HepG2 (cell line): ENCODE measurements around the gene SBSN. TPM values are rescaled to one million over a fixed set of nuclear protein-coding genes. Genes with fewer than 3 reads are reported as not detected.
A peak's percentile ranks its signal among the peaks of the same experiment; 100 is the strongest.

Source experiments
- BCL6 ChIP-seq: IDR thresholded peaks from 2 replicates; pipeline ENCODE4 v1.6.1; 2016; ENCODE audit warnings: missing genetic modification reagents, missing compliant biosample characterization
- CCDC6 ChIP-seq: sonication (generic); formaldehyde crosslinking; IDR thresholded peaks from 2 replicates; pipeline ENCODE4 v1.8.1; 2022; ENCODE audit warnings: mild to moderate bottlenecking, missing genetic modification reagents, moderate library complexity
- ELF3 ChIP-seq: IDR thresholded peaks from 2 replicates; pipeline ENCODE4 v1.6.1; 2016; ENCODE audit warnings: missing genetic modification reagents, missing compliant biosample characterization
- KLF11 ChIP-seq: IDR thresholded peaks from 2 replicates; pipeline ENCODE4 v1.6.1; 2016; ENCODE audit warnings: missing compliant biosample characterization
- MEF2D ChIP-seq: sonication (generic); formaldehyde crosslinking; IDR thresholded peaks from 2 replicates; pipeline ENCODE4 v1.5.1; 2020; ENCODE audit warnings: mild to moderate bottlenecking, missing genetic modification reagents
- NFKB2 ChIP-seq: sonication (generic); formaldehyde crosslinking; IDR thresholded peaks from 2 replicates; pipeline ENCODE4 v1.4.0; 2020; ENCODE audit warnings: missing genetic modification reagents, borderline replicate concordance
- PPARG ChIP-seq: conservative IDR thresholded peaks from 2 replicates; pipeline ENCODE4 v1.6.1; 2016; ENCODE audit warnings: missing biosample characterization, missing genetic modification reagents
- WIZ ChIP-seq: sonication (generic); formaldehyde crosslinking; IDR thresholded peaks from 2 replicates; pipeline ENCODE4 v1.5.1; 2020; ENCODE audit warnings: mild to moderate bottlenecking, missing genetic modification reagents
- ZNF430 ChIP-seq: sonication (generic); formaldehyde crosslinking; IDR thresholded peaks from 2 replicates; pipeline ENCODE4 v1.9.0; 2021; ENCODE audit warnings: mild to moderate bottlenecking, missing genetic modification reagents
- ZNF543 ChIP-seq: sonication (generic); formaldehyde crosslinking; IDR thresholded peaks from 2 replicates; pipeline ENCODE4 v1.4.0; 2020; ENCODE audit warnings: mild to moderate bottlenecking, missing genetic modification reagents
- ZNF552 ChIP-seq: sonication (generic); formaldehyde crosslinking; IDR thresholded peaks from 2 replicates; pipeline ENCODE4 v1.9.0; 2022; ENCODE audit warnings: missing genetic modification reagents, mild to moderate bottlenecking, borderline replicate concordance
- ZNF616 ChIP-seq: sonication (generic); formaldehyde crosslinking; IDR thresholded peaks from 2 replicates; pipeline ENCODE4 v1.5.0; 2020; ENCODE audit warnings: low read depth, mild to moderate bottlenecking, missing genetic modification reagents
- ZSCAN9 ChIP-seq: IDR thresholded peaks from 2 replicates; pipeline ENCODE4 v1.6.1; 2016; ENCODE audit warnings: borderline replicate concordance
- polyA plus RNA-seq, 8 experiments: library from polyadenylated mRNA; depleted of rRNA in 3 of 8; stranded (reverse) in 7 of 8; unstranded in 1 of 8; fragments of >200 nt; fragmentation: Illumina TruSeq in 4 of 8; extraction: Trizol in 4 of 8; gene quantifications; 2 replicates each; pipeline versions ENCODE4 v1.2.1 to v1.2.3, GENCODE V29; 2011 to 2016; ENCODE audit warnings: low read depth in 4 of 8, missing spikeins in 1 of 8, mixed read lengths in 1 of 8; ENCODE audit not compliant: insufficient read depth in 1 of 8
- total RNA-seq, 5 experiments: library from RNA; depleted of rRNA; stranded (reverse); fragments of >200 nt; fragmentation: Illumina TruSeq; extraction: Trizol; gene quantifications; 2 replicates each; pipeline ENCODE4 v1.2.3, GENCODE V29; 2016; ENCODE audit warnings: low read depth in 1 of 5
- TF ChIP-seq, protein P1 (sequence below): sonication (generic); formaldehyde crosslinking; IDR thresholded peaks from 2 replicates; pipeline ENCODE4 v1.5.1; 2020; ENCODE audit warnings: mild to moderate bottlenecking, missing genetic modification reagents, moderate library complexity
- TF ChIP-seq, protein P2 (sequence below): fragments of 450-650 bp; IDR thresholded peaks from 2 replicates; pipeline ENCODE4 v1.6.1; 2017; ENCODE audit warnings: mild to moderate bottlenecking
- TF ChIP-seq, protein P3 (sequence below): sonication (generic); formaldehyde crosslinking; IDR thresholded peaks from 2 replicates; pipeline ENCODE4 v1.4.0; 2020; ENCODE audit warnings: low read depth, missing genetic modification reagents
- TF ChIP-seq, protein P4 (sequence below): sonication (generic); formaldehyde crosslinking; IDR thresholded peaks from 2 replicates; pipeline ENCODE4 v1.8.1; 2023; ENCODE audit warnings: mild to moderate bottlenecking, moderate library complexity, missing genetic modification reagents

SBSN gene
- total and polyA plus RNA-seq, 2 of the 13 experiments (the other 11 are each of a cell fraction or from before 2014, with no cell fraction given), result not detected

DNA sequence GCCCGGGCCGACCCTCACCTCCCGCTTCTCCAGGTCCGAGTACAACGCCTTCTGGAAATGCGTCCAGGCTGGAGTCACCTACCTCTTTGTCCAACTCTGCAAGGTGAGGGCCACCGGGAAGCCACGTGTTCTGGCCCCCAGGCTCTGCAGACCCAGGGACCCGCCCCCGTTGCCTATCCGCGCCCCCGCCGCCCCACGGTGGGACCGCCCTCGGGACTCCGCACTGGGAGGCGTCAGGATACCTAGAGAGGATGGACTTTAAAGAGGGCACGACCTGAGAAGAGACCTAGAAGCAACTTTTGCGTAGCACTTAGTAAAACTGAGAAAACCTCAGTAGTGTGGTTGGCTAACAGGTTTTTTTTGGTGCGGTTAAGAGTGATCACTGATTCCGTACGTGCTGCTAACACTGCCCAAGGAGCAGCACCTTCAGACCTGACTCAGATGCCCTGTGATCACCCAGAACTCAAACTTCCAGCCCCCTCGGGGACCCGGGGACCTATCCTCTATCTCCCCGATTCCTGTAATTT is 17.8 kb upstream of the SBSN start (continued):
- TF ChIP-seq, protein P1, sequence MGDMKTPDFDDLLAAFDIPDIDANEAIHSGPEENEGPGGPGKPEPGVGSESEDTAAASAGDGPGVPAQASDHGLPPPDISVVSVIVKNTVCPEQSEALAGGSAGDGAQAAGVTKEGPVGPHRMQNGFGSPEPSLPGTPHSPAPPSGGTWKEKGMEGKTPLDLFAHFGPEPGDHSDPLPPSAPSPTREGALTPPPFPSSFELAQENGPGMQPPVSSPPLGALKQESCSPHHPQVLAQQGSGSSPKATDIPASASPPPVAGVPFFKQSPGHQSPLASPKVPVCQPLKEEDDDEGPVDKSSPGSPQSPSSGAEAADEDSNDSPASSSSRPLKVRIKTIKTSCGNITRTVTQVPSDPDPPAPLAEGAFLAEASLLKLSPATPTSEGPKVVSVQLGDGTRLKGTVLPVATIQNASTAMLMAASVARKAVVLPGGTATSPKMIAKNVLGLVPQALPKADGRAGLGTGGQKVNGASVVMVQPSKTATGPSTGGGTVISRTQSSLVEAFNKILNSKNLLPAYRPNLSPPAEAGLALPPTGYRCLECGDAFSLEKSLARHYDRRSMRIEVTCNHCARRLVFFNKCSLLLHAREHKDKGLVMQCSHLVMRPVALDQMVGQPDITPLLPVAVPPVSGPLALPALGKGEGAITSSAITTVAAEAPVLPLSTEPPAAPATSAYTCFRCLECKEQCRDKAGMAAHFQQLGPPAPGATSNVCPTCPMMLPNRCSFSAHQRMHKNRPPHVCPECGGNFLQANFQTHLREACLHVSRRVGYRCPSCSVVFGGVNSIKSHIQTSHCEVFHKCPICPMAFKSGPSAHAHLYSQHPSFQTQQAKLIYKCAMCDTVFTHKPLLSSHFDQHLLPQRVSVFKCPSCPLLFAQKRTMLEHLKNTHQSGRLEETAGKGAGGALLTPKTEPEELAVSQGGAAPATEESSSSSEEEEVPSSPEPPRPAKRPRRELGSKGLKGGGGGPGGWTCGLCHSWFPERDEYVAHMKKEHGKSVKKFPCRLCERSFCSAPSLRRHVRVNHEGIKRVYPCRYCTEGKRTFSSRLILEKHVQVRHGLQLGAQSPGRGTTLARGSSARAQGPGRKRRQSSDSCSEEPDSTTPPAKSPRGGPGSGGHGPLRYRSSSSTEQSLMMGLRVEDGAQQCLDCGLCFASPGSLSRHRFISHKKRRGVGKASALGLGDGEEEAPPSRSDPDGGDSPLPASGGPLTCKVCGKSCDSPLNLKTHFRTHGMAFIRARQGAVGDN, result peak; percentile 4; the same call in 1 of the 2 replicates
- TF ChIP-seq KLF11 (CRISPR knock-in tag), result no peak
- TF ChIP-seq WIZ, result no peak
- no peak for TF ChIP-seq MEF2D (CRISPR knock-in tag)
- TF ChIP-seq, protein P2, sequence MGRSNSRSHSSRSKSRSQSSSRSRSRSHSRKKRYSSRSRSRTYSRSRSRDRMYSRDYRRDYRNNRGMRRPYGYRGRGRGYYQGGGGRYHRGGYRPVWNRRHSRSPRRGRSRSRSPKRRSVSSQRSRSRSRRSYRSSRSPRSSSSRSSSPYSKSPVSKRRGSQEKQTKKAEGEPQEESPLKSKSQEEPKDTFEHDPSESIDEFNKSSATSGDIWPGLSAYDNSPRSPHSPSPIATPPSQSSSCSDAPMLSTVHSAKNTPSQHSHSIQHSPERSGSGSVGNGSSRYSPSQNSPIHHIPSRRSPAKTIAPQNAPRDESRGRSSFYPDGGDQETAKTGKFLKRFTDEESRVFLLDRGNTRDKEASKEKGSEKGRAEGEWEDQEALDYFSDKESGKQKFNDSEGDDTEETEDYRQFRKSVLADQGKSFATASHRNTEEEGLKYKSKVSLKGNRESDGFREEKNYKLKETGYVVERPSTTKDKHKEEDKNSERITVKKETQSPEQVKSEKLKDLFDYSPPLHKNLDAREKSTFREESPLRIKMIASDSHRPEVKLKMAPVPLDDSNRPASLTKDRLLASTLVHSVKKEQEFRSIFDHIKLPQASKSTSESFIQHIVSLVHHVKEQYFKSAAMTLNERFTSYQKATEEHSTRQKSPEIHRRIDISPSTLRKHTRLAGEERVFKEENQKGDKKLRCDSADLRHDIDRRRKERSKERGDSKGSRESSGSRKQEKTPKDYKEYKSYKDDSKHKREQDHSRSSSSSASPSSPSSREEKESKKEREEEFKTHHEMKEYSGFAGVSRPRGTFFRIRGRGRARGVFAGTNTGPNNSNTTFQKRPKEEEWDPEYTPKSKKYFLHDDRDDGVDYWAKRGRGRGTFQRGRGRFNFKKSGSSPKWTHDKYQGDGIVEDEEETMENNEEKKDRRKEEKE, result no peak
- TF ChIP-seq, protein P3, sequence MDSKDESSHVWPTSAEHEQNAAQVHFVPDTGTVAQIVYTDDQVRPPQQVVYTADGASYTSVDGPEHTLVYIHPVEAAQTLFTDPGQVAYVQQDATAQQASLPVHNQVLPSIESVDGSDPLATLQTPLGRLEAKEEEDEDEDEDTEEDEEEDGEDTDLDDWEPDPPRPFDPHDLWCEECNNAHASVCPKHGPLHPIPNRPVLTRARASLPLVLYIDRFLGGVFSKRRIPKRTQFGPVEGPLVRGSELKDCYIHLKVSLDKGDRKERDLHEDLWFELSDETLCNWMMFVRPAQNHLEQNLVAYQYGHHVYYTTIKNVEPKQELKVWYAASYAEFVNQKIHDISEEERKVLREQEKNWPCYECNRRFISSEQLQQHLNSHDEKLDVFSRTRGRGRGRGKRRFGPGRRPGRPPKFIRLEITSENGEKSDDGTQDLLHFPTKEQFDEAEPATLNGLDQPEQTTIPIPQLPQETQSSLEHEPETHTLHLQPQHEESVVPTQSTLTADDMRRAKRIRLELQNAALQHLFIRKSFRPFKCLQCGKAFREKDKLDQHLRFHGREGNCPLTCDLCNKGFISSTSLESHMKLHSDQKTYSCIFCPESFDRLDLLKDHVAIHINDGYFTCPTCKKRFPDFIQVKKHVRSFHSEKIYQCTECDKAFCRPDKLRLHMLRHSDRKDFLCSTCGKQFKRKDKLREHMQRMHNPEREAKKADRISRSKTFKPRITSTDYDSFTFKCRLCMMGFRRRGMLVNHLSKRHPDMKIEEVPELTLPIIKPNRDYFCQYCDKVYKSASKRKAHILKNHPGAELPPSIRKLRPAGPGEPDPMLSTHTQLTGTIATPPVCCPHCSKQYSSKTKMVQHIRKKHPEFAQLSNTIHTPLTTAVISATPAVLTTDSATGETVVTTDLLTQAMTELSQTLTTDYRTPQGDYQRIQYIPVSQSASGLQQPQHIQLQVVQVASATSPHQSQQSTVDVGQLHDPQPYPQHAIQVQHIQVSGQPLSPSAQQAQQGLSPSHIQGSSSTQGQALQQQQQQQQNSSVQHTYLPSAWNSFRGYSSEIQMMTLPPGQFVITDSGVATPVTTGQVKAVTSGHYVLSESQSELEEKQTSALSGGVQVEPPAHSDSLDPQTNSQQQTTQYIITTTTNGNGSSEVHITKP (CRISPR knock-in tag), result no peak
- TF ChIP-seq, protein P4, sequence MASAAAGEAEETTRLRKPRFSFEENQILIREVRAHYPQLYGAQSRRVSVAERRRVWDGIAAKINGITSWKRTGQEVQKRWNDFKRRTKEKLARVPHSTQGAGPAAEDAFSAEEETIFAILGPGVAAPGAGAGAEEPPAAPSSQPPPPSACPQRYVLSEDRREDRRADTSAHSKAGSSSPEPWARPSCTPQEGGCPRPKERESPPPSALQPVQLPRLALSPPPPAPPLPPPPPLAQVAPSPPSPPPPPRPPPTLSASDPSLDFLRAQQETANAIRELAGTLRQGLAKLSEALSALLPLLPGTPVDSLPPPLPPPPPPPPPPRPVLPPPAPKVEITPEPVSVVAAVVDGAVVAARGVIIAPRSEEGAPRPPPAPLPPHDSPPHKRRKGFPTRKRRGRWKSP (CRISPR knock-in tag), result no peak
- no peak for TF ChIP-seq PPARG
- TF ChIP-seq NFKB2 (CRISPR knock-in tag), result no peak
- TF ChIP-seq ZNF543 (CRISPR knock-in tag), result no peak
- TF ChIP-seq ZSCAN9 (CRISPR knock-in tag), result no peak
- no peak for TF ChIP-seq ZNF430
- no peak for TF ChIP-seq BCL6 (CRISPR knock-in tag)
- TF ChIP-seq ELF3, result no peak
- TF ChIP-seq ZNF616 (CRISPR knock-in tag), result no peak
- 0 out of 2 replicates have a peak, but pooled peaks have one; percentile 50 for TF ChIP-seq ZNF552 (CRISPR knock-in tag)
- TF ChIP-seq CCDC6 (CRISPR knock-in tag), result peak; percentile 3; the same call in 1 of the 2 replicates
